Gastroesophageal sphincter (tissue), 4 donors: ENCODE data around the gene FARS2. TPM values are rescaled to one million over a fixed set of nuclear protein-coding genes. Genes with fewer than 3 reads are reported as not detected.

Source experiments
- ATAC-seq: fragments of 150-250 bp; one replicate; pipeline ENCODE4 v1.9.1; 2016; ENCODE audit warnings: mild to moderate bottlenecking, moderate library complexity
- H3K27ac ChIP-seq, 4 donors: fragments of 200-600 bp; sonication (generic) in 3 of 4; 1 replicate in 3 of 4; 2 replicates in 1 of 4; pipeline ENCODE4 v1.5.1; 2016 to 2019
- H3K27me3 ChIP-seq: fragments of 200-600 bp; sonication (generic); one replicate; pipeline ENCODE4 v1.5.1; 2019
- H3K36me3 ChIP-seq, 2 donors: fragments of 200-600 bp; sonication (generic); one replicate each; pipeline ENCODE4 v1.5.1; 2019; ENCODE audit warnings: control low read depth in 1 of 2
- H3K4me1 ChIP-seq, 3 donors: fragments of 200-600 bp; sonication (generic); 1 replicate in 2 of 3; 2 replicates in 1 of 3; pipeline ENCODE4 v1.5.1; 2016 to 2019; ENCODE audit warnings: control low read depth in 2 of 3
- H3K4me3 ChIP-seq, 2 donors: fragments of 200-600 bp; sonication (generic); one replicate each; pipeline ENCODE4 v1.5.1; 2019; ENCODE audit warnings: mild to moderate bottlenecking in 1 of 2, moderate library complexity in 1 of 2
- H3K9me3 ChIP-seq, 3 donors: fragments of 200-600 bp; sonication (generic); one replicate each; pipeline ENCODE4 v1.5.1; 2017 to 2019; ENCODE audit warnings: control low read depth in 2 of 3
- CTCF ChIP-seq, 4 experiments: fragments of 200-600 bp in 2 of 4; fragments of 450-650 bp in 2 of 4; sonication (generic) in 1 of 4; IDR thresholded peaks; one replicate each; pipeline ENCODE4 v1.5.1; 2017 to 2019; ENCODE audit warnings: antibody characterized with exemption in 4 of 4, mild to moderate bottlenecking in 2 of 4, moderate library complexity in 2 of 4
- EP300 ChIP-seq: sonication (generic); formaldehyde crosslinking; IDR thresholded peaks from one replicate; pipeline ENCODE4 v1.6.1; 2017; ENCODE audit warnings: antibody characterized with exemption, mild to moderate bottlenecking
- POLR2A ChIP-seq, 2 donors: fragments of 450-650 bp; IDR thresholded peaks; one replicate each; pipeline ENCODE4 v1.6.1; 2017; ENCODE audit warnings: antibody characterized with exemption in 2 of 2, mild to moderate bottlenecking in 2 of 2, moderate library complexity in 1 of 2
- POLR2AphosphoS5 ChIP-seq: sonication (generic); formaldehyde crosslinking; IDR thresholded peaks from one replicate; pipeline ENCODE4 v1.6.1; 2017; ENCODE audit warnings: antibody characterized with exemption
- WGBS, 2 donors: methylation state at CpG; one replicate each; pipeline ENCODE4 v1.1.5; 2018; ENCODE audit warnings: low coverage in 1 of 2; 5-methylcytosine and 5-hydroxymethylcytosine counted together
- total RNA-seq, 4 donors: library from RNA; depleted of rRNA; stranded (reverse); fragments of >200 nt; gene quantifications; one replicate each; pipeline ENCODE4 v1.1.0, GENCODE V29; 2016

Gene FARS2
- total RNA-seq, 4 donors from 2014 or later: 9.8 to 16.3 (median 14.4) TPM

GRCh38 chr6:5778317-5778857 lies 517.1 kb downstream of the FARS2 start:
- H3K9me3 ChIP-seq: no peaks in the 10 kb centered on the region
- no peak for ATAC-seq
- peaks cover 0 to 12% (median 0%) of the 10 kb centered on the region in 3 donors for H3K4me1 ChIP-seq
- H3K36me3 ChIP-seq: peaks cover 0 to 14% of the 10 kb centered on the region in 2 donors
- H3K27ac ChIP-seq: no peak overlapping the region
- no peak overlapping the region for H3K4me3 ChIP-seq
- WGBS, 2 donors: 73 to 81% methylated on average over 5 to 7 of the region's 7 CpGs
- TF ChIP-seq EP300: no peak
- no peak for TF ChIP-seq POLR2A (IDR thresholded peaks at IDR 0.05)
- TF ChIP-seq POLR2AphosphoS5: no peak
- TF ChIP-seq CTCF (IDR thresholded peaks at IDR 0.05): no peak
- no peaks in the 10 kb centered on the region for H3K27me3 ChIP-seq

- no peak for ATAC-seq
- no peaks in the 10 kb centered on the region for H3K9me3 ChIP-seq
- WGBS, 2 donors: no CpG with 5 or more reads among the region's 7 CpGs
- TF ChIP-seq POLR2A (IDR thresholded peaks at IDR 0.05): no peak
- TF ChIP-seq POLR2AphosphoS5: no peak
- TF ChIP-seq EP300: no peak
- no peak for TF ChIP-seq CTCF (IDR thresholded peaks at IDR 0.05)
- peaks cover 0 to 12% (median 0%) of the 10 kb centered on the region in 3 donors for H3K4me1 ChIP-seq
- no peak overlapping the region for H3K4me3 ChIP-seq
- no peak overlapping the region for H3K27ac ChIP-seq
- peaks cover 0 to 12% of the 10 kb centered on the region in 2 donors for H3K36me3 ChIP-seq
- H3K27me3 ChIP-seq: no peaks in the 10 kb centered on the region
Observed at GRCh38 chr6:5778906-5779305, 517.6 kb downstream of the FARS2 start.

- TF ChIP-seq EP300: no peak
- no peak for TF ChIP-seq CTCF (IDR thresholded peaks at IDR 0.05)
- no peak for TF ChIP-seq POLR2AphosphoS5
- no peak for TF ChIP-seq POLR2A (IDR thresholded peaks at IDR 0.05)
- Histone ChIP-seq H3K4me3 (no peak overlapping the region), H3K9me3 (no peaks in the 10 kb centered on the region), H3K36me3 (no peaks in the 10 kb centered on the region), H3K4me1 (peaks cover 0 to 12% (median 0%) of the 10 kb centered on the region in 3 donors), H3K27me3 (no peaks in the 10 kb centered on the region), H3K27ac (no peak overlapping the region)
- 100% methylated on average over 3 of the region's 6 CpGs; no CpG with 5 or more reads in 1 of the 2 donors for WGBS, 2 donors
- ATAC-seq: no peak
Observed at GRCh38 chr6:5781019-5781418, 519.7 kb downstream of the FARS2 start.

GRCh38 chr6:5781966-5782556 lies 520.7 kb downstream of the FARS2 start:
- Histone ChIP-seq H3K27me3 (no peaks in the 10 kb centered on the region), H3K4me1 (peaks cover 0 to 12% (median 0%) of the 10 kb centered on the region in 3 donors), H3K4me3 (no peak overlapping the region), H3K27ac (no peak overlapping the region), H3K36me3 (no peaks in the 10 kb centered on the region), H3K9me3 (no peaks in the 10 kb centered on the region)
- no peak for ATAC-seq
- TF ChIP-seq POLR2AphosphoS5: no peak
- TF ChIP-seq EP300: no peak
- no peak for TF ChIP-seq CTCF (IDR thresholded peaks at IDR 0.05)
- no peak for TF ChIP-seq POLR2A (IDR thresholded peaks at IDR 0.05)
- WGBS, 2 donors: no CpG with 5 or more reads among the region's 17 CpGs
